Mucosa of descending colon (tissue), 3 donors: Measurements from ENCODE around the gene POU2F2. TPM values are rescaled to one million over a fixed set of nuclear protein-coding genes. Genes with fewer than 3 reads are reported as not detected.

Experiments
- ATAC-seq: fragments of 200-7000 bp; cut with Tn5 transposase; one replicate; pipeline ENCODE4 v1.9.1; 2020; ENCODE audit warnings: mild to moderate bottlenecking, moderate library complexity
- DNase-seq, 3 donors: peaks; one replicate each; pipeline ENCODE4 v3.0.0-alpha.2; 2020
- H3K36me3 ChIP-seq: fragments of 200-600 bp; one replicate; pipeline ENCODE4 v1.8.0; 2021; ENCODE audit warnings: low read depth, mild to moderate bottlenecking
- H3K4me1 ChIP-seq: fragments of 200-600 bp; one replicate; pipeline ENCODE4 v1.8.0; 2021; ENCODE audit warnings: low read depth, mild to moderate bottlenecking
- H3K4me3 ChIP-seq: fragments of 200-600 bp; one replicate; pipeline ENCODE4 v1.8.0; 2021; ENCODE audit warnings: mild to moderate bottlenecking
- H3K9me3 ChIP-seq: fragments of 200-600 bp; one replicate; pipeline ENCODE4 v1.8.0; 2021; ENCODE audit warnings: mild to moderate bottlenecking
- CTCF ChIP-seq: fragments of 200-600 bp; IDR thresholded peaks from one replicate; pipeline ENCODE4 v1.8.0; 2022; ENCODE audit warnings: antibody characterized with exemption, mild to moderate bottlenecking
- intact Hi-C, 2 donors: fragments of 100-400 bp; cut with DNase I in 1 of 2; cut with micrococcal nuclease in 1 of 2; formaldehyde crosslinking; loops; one replicate each; pipeline versions ENCODE4 v1.11.0 to v1.11.1; 2022; cut with DNase I, micrococcal nuclease
- total RNA-seq, 3 donors: library from RNA; stranded (reverse); fragmentation: NEBNext Ultra II Directional in 2 of 3; extraction: Animal tissue kit (Norgen Biotek cat#: 25700) in 2 of 3; gene quantifications; one replicate each; pipeline versions ENCODE4 v1.2.1 to v1.2.4, GENCODE V29; 2021 to 2023
- donor health status: DM: no; HTN: no; CAD: no; lungs with moderate emphysema.
- donor health status: DM: no; HTN: no; CAD: no.
- donor health status: DM: no; HTN: yes; CAD: no.

The POU2F2 gene
- total RNA-seq, 3 donors from 2014 or later: 3.9 to 6.8 (median 6.1) TPM

DNA sequence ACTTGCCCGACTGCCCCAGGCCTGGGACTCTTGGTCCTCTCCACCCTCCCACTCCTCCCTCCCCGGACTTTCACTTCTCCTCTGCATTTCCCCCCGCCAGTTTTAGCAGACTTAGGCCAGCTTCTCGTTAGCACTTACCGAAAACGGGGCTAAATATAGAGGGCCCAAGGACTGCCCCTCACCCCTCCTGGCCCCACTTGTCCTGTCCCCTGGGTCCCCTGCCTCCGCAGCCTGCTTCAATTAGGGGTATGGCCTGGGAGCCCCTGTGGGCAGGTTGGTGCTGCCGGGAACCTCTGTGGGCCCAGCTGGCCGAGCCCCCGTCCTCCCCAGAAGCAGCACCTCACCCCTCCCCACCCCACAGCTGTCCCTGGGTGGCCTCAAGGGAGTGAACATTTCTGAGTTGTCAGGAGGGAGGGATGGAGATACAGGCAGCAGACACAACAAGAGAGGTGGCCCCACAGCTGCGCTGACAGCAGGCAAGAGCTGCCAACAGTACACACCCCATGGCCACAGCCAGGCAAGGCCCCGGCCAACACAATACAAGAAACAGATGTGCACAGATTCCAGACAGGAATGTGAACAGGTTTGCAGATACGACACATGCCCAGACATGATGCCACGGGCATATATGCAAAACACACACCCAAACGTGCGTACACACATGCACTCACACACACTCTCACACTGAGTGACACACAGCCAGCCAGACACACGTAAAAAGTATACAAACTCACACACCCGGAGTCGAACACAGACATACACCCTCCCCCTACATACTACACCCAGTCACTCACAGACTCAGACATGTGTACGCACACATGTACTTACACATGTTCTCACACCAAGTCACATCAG, 2.6 kb downstream of the POU2F2 start:
- no peak overlapping the region for H3K4me3 ChIP-seq
- no peaks in the 10 kb centered on the region for H3K36me3 ChIP-seq
- ATAC-seq (peak; percentile 41), DNase-seq (peak; percentile 38 to 82 (median 44))
- intact Hi-C loops: loop anchor here (5.0 kb wide), 1 partner anchor 53 kb away; no protein-coding TSS in a partner anchor
- no peak for TF ChIP-seq CTCF
- H3K4me1 ChIP-seq: peaks cover 4% of the 10 kb centered on the region
- H3K9me3 ChIP-seq: no peaks in the 10 kb centered on the region

- ATAC-seq (no peak), DNase-seq (no peak)
- Histone ChIP-seq H3K9me3 (no peaks in the 10 kb centered on the region), H3K4me3 (no peak overlapping the region), H3K36me3 (no peaks in the 10 kb centered on the region), H3K4me1 (no peaks in the 10 kb centered on the region)
- intact Hi-C loops: no loop called here
- TF ChIP-seq CTCF: no peak
Observed at GRCh38 chr19:42126574-42126973, 5.7 kb downstream of the POU2F2 start.

- no peak for TF ChIP-seq CTCF
- no peaks in the 10 kb centered on the region for H3K4me1 ChIP-seq
- H3K9me3 ChIP-seq: no peaks in the 10 kb centered on the region
- DNase-seq (no peak), ATAC-seq (no peak)
- H3K36me3 ChIP-seq: no peaks in the 10 kb centered on the region
- H3K4me3 ChIP-seq: no peak overlapping the region
- intact Hi-C loops: no loop called here
Observed at GRCh38 chr19:42125536-42125935, 6.7 kb downstream of the POU2F2 start.

- Histone ChIP-seq H3K4me1 (no peaks in the 10 kb centered on the region), H3K9me3 (no peaks in the 10 kb centered on the region), H3K36me3 (no peaks in the 10 kb centered on the region), H3K4me3 (no peak overlapping the region)
- ATAC-seq (no peak), DNase-seq (no peak)
- intact Hi-C loops: no loop called here
- no peak for TF ChIP-seq CTCF
Observed at GRCh38 chr19:42124386-42124901, 7.8 kb downstream of the POU2F2 start.

DNA sequence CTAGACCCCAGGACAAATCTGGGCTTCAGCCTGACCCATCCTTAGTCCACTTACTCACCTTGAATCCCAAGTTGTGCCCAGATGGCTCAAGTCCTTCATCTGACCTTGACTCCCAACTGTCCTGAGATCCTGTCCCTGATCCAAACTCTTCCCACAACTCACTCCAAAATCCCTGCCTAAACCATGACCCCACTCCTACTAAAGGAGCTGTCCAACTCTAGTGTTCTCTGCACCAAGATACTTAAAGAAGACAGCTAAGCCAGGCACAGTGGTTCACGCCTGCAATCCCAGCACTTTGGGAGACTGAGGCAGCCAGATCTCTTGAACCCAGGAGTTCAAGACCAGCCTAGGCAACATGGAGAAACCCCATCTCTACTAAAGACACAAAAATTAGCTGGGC, 8.5 kb downstream of the POU2F2 start:
- H3K9me3 ChIP-seq: no peaks in the 10 kb centered on the region
- H3K4me1 ChIP-seq: no peaks in the 10 kb centered on the region
- TF ChIP-seq CTCF: no peak
- H3K4me3 ChIP-seq: no peak overlapping the region
- no peaks in the 10 kb centered on the region for H3K36me3 ChIP-seq
- DNase-seq (no peak), ATAC-seq (no peak)
- intact Hi-C loops: no loop called here
